Measurements from ENCODE around the gene KATNB1.
"Not testable (repeated sequence)": the region's sequence is repeated elsewhere in the genome, so short reads cannot be mapped to it uniquely, and the experiment has no call there.

The KATNB1 gene

GRCh38 chr16:57791195-57791892 is 55.8 kb downstream of the KATNB1 start:
- no peaks in the 10 kb centered on the region for H3K36me3 ChIP-seq
- H3K4me1 ChIP-seq (ENCODE audit: control insufficient read depth in 1 of 2, insufficient read depth in 1 of 2, low read depth in 1 of 2, low read length in 1 of 2) = no peaks in the 10 kb centered on the region
- no peaks in the 10 kb centered on the region for H3K9me3 ChIP-seq
- H3K27ac ChIP-seq = no peak overlapping the region
- no peaks in the 10 kb centered on the region for H3K27me3 ChIP-seq
- TF ChIP-seq CTCF (IDR thresholded peaks at IDR 0.05) = no peak
- H3K4me3 ChIP-seq (ENCODE audit: low read depth in 1 of 2, low read length in 1 of 2) = no peak overlapping the region

GRCh38 chr16:57791893-57792461 is 56.4 kb downstream of the KATNB1 start:
- Histone ChIP-seq H3K9me3 (no peaks in the 10 kb centered on the region), H3K4me3 (ENCODE audit: low read depth in 1 of 2, low read length in 1 of 2) (no peak overlapping the region), H3K27ac (no peak overlapping the region), H3K27me3 (peaks cover under 1% of the 10 kb centered on the region), H3K4me1 (ENCODE audit: control insufficient read depth in 1 of 2, insufficient read depth in 1 of 2, low read depth in 1 of 2, low read length in 1 of 2) (no peaks in the 10 kb centered on the region), H3K36me3 (no peaks in the 10 kb centered on the region)
- TF ChIP-seq CTCF (IDR thresholded peaks at IDR 0.05) = no peak

DNA sequence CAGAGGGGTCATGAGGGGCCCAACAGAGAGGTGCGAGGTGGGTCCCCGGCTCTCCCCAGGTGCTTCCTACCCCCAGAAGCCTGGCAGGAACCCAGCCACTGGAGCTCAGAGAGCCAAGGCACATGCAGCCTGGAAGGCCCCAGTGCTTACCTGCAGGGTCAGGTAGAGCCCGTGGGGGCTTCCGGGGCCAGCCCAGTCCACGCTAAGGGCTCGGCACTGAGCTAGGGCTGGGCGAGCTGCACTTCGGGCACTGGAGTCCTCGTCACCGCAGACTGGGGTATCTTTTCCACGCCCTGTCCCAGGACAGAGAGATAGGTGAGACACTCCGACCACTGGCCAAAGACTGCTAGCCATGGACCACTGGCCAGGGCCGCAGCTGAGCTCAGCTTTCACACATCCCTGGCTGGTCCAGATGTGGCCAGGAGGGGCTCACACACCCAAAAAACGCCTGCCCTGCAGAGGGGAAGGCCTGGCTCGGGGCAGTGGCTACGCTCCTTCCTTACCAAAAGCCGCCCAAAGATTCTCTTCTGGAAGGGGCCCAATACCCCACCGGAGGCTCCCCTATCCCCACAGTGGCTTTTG is 59.4 kb downstream of the KATNB1 start:
- TF ChIP-seq CTCF (IDR thresholded peaks at IDR 0.05) = no peak
- no peaks in the 10 kb centered on the region for H3K9me3 ChIP-seq
- no peaks in the 10 kb centered on the region for H3K36me3 ChIP-seq
- peaks cover 9 to 11% of the 10 kb centered on the region in 2 experiments for H3K4me1 ChIP-seq (ENCODE audit: control insufficient read depth in 1 of 2, insufficient read depth in 1 of 2, low read depth in 1 of 2, low read length in 1 of 2)
- no peak overlapping the region for H3K27ac ChIP-seq
- no peak overlapping the region for H3K4me3 ChIP-seq (ENCODE audit: low read depth in 1 of 2, low read length in 1 of 2)
- peaks cover 30% of the 10 kb centered on the region for H3K27me3 ChIP-seq

DNA sequence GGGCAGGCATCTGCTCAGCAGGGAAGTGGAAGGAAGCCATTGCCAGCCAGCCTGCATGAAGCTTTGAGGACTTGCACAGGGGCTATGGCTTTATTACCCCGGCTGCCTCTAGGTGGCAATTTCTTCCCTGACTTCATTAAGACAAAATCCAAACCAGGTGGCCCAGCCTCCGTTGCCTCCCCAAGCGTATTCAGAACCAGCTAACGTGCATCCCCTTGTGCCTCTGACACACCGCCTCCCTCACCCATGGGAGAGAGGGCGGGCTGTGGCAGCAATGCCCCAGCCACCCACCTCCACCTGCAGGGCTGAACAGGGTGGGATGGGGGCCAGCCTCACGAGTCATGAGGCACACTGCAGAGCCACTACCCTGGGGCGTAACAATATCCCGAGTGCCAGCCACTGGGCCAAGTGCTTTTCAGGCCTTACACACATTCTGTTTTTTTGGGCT is 59.9 kb downstream of the KATNB1 start:
- Histone ChIP-seq H3K27ac (no peak overlapping the region), H3K27me3 (peaks cover 35% of the 10 kb centered on the region), H3K4me3 (ENCODE audit: low read depth in 1 of 2, low read length in 1 of 2) (no peak overlapping the region), H3K4me1 (ENCODE audit: control insufficient read depth in 1 of 2, insufficient read depth in 1 of 2, low read depth in 1 of 2, low read length in 1 of 2) (peaks cover 13 to 16% of the 10 kb centered on the region in 2 experiments), H3K9me3 (no peaks in the 10 kb centered on the region), H3K36me3 (no peaks in the 10 kb centered on the region)
- TF ChIP-seq CTCF (IDR thresholded peaks at IDR 0.05) = peak; percentile 21

GRCh38 chr16:57796014-57796413 is 60.4 kb downstream of the KATNB1 start:
- Histone ChIP-seq H3K4me1 (ENCODE audit: control insufficient read depth in 1 of 2, insufficient read depth in 1 of 2, low read depth in 1 of 2, low read length in 1 of 2) (peaks cover 19 to 21% of the 10 kb centered on the region in 2 experiments), H3K27me3 (peaks cover 41% of the 10 kb centered on the region)
- H3K4me3 ChIP-seq (ENCODE audit: low read depth in 1 of 2, low read length in 1 of 2); H3K36me3 ChIP-seq; H3K9me3 ChIP-seq; H3K27ac ChIP-seq: not testable (repeated sequence)

- Histone ChIP-seq H3K27ac (no peak overlapping the region), H3K4me3 (ENCODE audit: low read depth in 1 of 2, low read length in 1 of 2) (no peak overlapping the region), H3K4me1 (ENCODE audit: control insufficient read depth in 1 of 2, insufficient read depth in 1 of 2, low read depth in 1 of 2, low read length in 1 of 2) (peaks cover 21 to 26% of the 10 kb centered on the region in 2 experiments), H3K36me3 (no peaks in the 10 kb centered on the region), H3K9me3 (no peaks in the 10 kb centered on the region), H3K27me3 (peaks cover 52% of the 10 kb centered on the region)
- no peak for TF ChIP-seq CTCF (IDR thresholded peaks at IDR 0.05)
Measured at GRCh38 chr16:57797216-57797525, 61.6 kb downstream of the KATNB1 start.
